ENCODE data around the gene KRT7.

KRT7 gene

DNA sequence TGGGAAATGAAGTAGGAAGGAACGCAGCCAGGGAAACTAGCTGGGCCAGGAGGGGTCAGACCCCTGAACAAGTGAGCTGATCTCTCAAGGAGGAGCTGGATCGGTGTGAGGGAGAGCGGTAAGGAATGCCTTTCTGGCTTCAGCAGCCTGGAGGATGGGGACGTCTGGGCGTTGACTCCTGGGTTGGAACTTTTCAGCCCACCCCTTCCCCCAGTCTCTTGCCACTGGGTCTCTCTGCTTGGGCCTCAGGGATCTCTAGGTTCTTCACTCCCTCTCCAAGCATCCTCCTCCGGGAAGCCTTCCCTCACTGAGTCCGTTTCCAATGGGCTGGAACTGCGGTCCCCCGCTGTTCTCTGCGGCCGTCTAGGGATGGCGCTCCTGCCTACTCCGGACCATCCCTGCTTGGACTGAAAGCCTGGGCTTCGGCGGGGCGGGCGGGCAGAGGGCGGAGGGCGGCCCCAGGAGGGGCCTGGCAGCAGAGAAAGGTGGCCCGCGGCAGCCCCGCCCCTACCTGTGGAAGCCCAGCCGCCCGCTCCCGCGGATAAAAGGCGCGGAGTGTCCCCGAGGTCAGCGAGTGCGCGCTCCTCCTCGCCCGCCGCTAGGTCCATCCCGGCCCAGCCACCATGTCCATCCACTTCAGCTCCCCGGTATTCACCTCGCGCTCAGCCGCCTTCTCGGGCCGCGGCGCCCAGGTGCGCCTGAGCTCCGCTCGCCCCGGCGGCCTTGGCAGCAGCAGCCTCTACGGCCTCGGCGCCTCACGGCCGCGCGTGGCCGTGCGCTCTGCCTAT is at the start of gene KRT7:
TSS of gene KRT7 (plus strand) at position 570 of the 788 bp plus-strand sequence. CDS start at position 624, 54 bp downstream.
- in situ Hi-C loops (cut with MboI; ENCODE audit: low sequenced_read_pairs): no loop called here

DNA sequence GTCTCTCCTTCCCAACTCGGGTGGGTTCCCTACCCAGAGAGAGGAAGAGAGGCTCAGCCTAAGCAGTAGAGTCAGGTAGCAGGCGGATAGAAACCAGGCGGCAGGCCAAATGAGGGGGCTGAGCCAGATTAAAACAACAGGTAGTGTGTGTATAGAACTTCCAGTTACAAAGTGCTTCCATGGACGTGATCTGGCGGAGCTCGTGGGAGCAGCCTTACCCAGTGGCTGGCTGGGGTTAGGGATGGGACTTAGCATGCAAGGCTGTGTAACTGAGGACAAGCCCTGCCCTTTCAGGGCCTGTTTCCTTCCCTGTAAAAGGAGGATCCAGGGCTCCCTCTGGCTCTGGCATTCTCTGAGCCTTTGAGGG is 49.5 kb upstream of the KRT7 start:
- in situ Hi-C loops (cut with MboI; ENCODE audit: low sequenced_read_pairs): no loop called here

DNA sequence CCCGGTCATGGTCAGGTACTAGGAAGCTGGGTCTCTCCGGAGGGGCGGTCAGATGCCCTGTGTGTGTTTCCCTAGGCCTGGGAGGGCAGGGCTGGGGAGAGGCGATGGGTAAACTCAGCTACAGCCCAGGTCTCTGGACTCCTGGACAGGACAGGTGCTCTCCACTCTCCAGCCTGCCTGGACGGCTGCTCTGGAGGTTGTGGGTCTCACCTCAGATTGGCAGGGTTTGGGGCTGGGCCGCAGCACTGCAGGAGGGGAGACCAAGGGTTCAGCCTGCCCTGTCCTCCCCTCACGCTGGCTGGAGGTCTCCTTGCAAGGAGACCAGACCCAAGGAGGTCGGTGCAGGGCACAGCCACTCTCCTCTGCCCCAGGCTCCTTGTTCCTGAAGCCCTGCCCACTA is 49.1 kb upstream of the KRT7 start:
- in situ Hi-C loops (cut with MboI; ENCODE audit: low sequenced_read_pairs): no loop called here

DNA sequence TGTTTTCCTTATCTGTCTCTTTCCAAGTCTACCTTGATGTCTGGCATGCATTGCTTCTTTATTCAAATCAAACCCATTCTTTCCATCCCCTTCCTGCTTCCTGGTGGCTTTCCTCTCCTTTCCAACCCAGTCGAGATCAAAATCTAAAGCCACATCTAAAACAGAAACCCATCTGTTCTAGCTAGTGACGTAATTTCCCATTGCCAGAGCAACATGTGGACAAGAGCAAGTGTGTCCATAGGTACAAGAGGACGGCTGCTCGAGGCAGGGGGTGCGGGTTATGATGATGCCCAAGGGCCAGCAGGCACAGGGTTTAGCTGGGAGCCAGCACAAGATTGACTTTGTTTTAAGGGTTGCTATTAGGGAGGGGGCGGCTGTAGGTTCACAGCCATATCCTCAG is 48.2 kb upstream of the KRT7 start:
- in situ Hi-C loops (cut with MboI; ENCODE audit: low sequenced_read_pairs): no loop called here

DNA sequence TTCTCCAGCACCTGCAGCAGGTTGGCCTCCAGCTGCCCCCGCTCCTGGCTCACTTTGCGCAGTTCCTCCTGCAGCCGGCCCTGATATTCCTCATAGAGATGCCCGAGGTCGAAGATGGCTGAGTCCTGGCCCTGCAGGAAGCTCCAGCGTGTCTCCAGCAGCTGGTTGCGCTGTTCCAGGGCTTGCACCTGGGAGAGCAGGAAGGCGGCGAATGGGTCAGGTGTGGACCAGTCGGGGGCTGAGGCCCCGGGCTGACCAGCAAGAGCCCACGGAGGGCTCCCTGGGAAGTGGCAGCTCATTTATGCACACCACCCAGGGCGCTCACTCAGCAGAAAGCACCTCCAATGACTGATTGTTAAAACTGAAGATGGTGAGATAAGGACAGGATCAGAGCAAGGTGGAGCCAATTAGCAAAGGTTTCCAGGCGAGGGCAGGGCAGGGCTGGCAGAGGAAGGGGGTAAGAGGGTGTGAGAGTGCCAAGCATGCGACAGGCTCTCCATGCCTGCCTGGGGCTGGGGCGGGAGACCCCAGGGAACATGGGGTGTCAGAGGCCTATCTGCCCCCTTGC is 47.6 kb upstream of the KRT7 start:
- in situ Hi-C loops (cut with MboI; ENCODE audit: low sequenced_read_pairs): no loop called here

DNA sequence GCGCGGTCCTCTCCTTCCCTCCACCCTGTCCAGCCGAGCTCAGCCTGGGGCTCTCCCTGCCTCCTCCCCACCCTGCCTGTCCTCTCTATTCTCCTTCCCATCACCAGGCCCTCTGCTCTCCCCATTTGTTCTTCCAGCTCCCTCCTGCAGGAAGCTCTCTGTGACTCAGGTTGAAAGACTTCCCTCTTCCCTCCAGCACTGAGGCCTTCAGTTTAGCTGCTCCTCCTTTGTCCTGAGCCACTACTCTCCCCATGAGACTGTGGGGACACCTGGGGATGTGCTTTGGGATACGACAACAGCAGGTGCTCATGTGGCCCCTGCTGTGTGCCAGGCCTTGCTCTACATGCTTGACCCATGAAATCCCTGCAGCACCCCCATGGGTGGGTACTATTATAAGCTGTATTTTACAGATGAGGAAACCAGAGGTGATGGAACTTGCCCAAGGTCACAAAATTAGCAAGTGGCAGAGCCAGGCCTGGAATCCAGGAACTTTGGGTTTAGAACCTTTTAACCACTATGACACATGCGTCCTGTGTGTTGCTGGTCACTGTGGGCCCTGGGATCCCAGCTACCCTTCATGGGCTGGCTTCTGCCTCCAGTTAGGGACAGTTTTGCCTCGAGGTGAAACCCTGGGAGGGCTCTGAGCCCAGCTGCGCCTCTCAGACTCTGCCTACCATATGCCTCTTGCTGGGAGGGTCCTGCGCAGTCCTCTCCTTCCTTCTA is 46.8 kb upstream of the KRT7 start:
- in situ Hi-C loops (cut with MboI; ENCODE audit: low sequenced_read_pairs): no loop called here

DNA sequence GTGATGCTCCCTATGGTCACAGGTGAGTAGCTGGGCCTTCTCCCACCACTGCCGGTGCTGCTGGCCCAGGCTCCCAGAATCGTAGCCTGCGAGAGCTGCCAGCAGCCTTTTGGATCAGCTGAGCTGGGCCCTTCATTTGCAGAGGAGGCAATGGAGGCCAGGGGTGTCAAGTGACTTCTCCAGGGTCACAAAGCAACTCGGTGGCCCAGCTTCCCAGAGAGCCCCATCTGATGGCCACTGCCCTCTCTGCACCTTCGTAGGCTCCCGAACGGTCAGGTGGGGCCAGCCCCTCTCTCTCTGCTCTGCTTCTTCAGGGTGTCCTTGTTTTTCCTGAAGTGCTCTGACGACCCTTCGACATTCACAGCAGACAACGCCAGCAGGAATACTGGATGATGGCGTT is 45.8 kb upstream of the KRT7 start:
- in situ Hi-C loops (cut with MboI; ENCODE audit: low sequenced_read_pairs): no loop called here

DNA sequence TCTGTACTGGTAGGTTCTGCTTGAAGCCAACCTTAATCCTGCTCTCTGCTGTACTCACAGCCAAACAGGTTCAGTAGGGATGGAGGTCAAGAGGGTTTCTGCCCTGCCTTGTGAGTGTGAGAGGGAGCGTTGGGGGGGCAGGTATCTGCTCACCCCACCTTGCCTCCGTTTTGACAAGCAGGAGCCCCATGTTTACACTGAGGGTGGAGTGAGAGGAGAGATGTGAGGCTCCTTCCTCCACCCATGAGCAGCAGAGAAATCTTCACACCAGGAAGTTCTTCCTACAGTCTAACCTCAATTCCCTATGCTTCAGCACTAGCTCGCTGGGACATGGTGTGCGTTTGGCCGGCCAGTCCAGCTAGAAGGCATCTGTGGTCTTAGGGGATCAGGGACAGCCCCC is 45.4 kb upstream of the KRT7 start:
- in situ Hi-C loops (cut with MboI; ENCODE audit: low sequenced_read_pairs): no loop called here

DNA sequence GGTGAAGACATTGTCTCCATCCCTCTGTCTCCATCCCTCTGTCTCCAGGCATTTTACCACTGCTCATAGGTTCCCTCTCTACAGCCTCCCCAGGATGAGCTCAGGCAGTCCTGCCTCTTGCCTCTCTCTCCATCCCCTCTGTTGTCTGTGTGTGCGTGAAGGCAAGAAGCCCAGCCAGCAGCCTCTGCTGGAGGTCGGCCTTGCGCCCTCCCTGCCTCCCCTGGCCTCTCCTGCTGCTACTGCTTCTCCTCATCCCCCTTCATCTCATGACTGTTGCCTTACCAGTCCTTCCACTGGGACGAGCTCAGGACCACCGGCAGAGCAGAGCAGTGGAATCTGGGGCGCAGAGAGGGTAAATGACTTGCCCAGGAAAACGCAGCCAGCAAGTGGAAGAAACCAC is 44.4 kb upstream of the KRT7 start:
- in situ Hi-C loops (cut with MboI; ENCODE audit: low sequenced_read_pairs): no loop called here

DNA sequence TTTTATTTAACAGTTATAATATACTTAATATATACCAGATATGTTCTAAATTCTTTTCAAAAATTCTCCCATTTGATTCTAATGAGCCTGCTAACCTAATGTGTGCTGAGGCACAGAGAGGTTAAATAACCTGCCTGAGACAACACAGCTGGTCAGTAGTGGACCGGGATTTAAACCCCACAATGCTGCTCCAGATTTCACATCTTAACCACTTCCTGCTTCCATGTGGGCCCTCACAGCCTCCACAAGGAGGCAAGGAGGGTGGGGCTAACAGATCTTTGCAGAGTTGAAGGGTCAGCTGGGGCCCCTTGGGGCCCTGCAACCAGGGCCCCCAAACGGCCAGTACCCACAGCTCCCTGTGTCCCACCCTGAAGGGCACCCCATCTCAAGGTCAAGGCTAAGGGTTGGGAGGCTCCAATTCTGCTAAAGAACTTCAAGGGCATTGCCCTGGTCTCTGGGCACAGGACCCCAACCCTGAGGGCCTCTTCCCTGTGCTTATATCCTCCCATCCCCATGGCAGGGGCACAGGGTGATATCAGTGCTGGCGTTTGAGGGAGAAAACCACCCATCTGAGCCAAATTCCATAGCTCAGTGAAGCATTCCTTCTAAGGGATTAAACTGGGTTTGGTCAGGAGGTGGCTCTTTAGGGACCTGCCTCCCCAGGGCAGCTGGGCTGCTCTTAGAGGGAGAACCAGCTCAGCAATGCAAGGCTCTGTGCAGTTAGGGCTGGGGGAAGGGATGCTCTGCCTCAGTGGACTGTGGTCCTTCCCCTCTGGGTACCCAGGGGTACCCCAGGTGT is 43.5 kb upstream of the KRT7 start:
- in situ Hi-C loops (cut with MboI; ENCODE audit: low sequenced_read_pairs): no loop called here

DNA sequence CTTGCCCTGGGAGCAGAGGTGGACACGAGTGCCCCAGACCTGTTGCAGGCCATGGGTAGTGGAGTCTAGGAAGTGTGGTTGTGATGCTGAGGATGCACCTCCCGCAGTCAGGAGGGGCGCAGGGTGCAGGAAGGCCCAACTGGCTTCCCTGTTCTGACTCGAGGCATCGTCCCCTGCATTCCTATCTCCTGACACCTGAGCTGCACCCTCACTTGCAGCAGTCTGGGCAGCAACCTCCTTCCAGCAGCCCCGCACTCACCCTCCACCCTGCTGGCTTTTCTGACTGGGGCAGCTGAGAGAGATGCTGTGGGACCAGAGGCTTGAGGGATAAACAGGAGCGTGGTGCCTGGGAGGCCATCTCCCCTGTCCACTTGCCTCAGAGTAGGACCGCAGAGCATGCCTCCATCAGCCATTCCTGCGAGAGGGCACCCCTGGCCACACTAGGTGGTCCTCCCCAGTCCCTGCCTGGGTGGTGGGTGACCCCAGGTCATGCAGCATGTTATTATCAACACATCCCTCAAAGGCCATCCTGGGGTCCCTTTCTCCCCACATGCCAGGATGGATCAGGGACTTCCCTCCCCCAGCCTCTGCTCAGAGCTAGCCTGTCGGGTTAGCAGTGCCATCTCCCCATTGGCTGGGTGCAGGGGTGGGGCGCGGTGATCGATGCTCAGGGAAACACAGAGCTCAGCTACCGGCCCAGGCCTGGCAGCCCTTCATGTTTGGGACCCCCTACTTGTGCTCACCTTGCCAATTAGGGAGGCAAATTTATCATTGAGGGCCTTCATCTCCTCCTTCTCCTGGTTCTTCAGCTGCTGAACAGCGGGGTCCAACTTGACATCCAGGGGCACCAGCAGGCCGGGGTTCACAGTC is 41.9 kb upstream of the KRT7 start:
- in situ Hi-C loops (cut with MboI; ENCODE audit: low sequenced_read_pairs): no loop called here

DNA sequence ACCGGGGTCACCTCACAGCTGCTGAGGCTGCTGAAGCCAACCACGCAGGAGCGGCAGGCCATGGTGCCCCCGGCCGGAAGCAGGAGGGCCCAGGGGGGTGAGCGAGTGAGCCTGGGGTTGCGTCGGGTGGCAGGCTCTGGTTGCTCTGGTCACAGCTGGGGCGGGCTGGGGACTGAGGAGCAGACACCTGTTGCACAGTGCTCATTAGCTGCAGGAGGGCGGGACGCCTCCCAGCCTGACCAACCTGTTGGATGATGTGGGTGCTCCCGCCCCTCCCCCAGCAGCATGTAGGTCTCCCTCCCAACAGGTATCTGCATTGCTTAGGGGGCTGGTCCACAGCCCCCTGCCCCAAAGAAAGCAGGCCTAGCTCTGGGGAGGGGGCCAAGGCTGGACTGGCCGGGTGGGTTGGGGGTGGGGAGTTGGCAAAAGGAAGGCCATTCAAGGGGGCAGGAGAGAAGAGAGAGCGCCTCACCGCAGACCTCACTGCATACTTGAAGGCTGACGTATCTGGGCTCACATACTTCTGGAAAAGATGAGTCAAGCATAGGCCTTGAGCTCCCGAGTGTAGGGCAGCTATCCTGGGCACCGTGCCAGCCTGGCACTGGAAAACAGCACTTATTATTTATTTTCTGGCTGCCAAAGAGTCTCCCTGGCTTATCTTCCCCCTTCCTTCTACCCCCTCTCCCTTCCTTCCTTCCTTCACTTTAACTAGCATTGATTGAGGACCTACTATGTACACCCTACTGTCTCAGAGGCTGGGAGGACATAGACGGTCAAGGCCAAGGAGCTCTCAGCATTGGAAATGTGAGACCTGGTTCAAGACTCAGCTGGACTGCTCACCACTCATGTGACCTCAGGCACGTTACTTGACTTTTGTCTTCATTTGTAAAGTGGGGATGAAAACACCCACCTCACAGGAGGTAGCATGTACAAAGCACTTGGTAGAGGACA is 40.9 kb upstream of the KRT7 start, which contains the start of gene KRT80:
TSS of gene KRT80 (minus strand) at position 174 of the 951 bp plus-strand sequence. CDS start at position 62, 112 bp downstream.
- in situ Hi-C loops (cut with MboI; ENCODE audit: low sequenced_read_pairs): no loop called here

DNA sequence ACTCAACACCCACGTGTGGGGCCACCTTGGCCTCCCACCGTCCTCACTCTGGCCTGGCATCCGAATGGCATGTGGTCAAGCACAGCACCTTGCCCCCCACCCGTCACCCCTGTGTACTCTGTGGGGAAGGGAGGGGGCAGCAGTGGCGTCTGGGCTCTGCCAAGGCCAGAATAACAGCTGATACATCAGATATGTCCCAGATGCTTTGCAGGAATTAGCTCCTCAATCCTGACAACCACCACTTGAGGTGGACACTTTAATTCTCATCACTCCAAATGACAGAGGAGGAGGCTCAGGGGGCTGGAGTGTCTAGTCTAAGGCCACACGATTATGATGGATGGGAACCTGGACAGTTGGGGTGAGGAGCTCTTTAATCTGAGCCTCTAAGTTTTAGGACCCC is 39.5 kb upstream of the KRT7 start:
- in situ Hi-C loops (cut with MboI; ENCODE audit: low sequenced_read_pairs): no loop called here

DNA sequence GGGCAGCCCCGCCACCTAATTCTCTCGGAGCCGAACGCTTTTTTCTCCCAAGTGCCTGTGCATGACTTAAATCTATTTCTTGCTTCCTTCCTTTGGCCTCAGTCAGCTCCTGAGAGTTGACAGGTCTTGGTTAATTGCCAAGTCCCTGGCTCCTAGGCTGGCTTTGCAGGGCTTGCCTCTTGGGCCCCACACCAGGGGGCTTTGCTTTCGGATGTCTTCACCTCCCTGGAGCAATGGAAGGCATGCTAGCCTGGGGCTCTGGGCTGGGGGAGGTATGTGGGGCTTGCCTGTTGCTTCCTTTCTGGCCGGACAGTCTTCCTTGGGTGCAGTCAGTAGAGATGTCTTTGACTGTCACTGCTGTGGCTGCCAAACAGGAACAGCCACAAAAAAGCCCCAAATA is 39.1 kb upstream of the KRT7 start:
- in situ Hi-C loops (cut with MboI; ENCODE audit: low sequenced_read_pairs): no loop called here

DNA sequence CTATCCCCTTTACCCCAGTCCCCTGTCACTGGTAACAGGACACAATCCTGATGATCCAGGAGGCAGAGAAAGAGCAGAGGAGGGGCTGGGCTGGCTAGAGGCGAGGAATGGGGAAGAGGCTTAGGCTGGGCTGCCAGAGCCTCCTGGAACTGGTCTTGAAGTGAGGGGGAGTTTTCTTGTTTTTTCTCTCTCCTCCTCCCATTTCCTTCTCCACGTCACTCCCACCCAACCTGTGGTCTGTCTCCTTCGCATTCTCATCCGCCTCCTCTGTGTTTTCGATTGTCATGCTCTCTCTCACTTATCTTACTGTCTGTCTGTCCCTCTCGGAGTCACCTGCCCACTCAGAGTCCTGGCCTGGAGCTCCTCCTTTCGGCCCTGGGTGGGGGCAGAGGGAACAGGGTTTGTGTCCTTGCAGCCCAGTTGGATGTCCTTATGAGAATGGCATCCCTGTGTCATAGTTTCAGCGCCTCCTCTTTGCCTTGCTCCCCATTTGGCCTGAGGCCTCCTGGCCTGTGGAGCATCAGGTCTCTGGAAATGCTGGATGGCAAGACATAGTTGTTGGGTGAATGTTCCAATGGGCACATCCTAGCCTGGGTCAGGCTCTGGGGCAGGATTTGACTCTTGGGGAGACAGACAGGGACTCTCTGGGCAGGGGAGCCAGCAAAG is 37.8 kb upstream of the KRT7 start:
- in situ Hi-C loops (cut with MboI; ENCODE audit: low sequenced_read_pairs): no loop called here

DNA sequence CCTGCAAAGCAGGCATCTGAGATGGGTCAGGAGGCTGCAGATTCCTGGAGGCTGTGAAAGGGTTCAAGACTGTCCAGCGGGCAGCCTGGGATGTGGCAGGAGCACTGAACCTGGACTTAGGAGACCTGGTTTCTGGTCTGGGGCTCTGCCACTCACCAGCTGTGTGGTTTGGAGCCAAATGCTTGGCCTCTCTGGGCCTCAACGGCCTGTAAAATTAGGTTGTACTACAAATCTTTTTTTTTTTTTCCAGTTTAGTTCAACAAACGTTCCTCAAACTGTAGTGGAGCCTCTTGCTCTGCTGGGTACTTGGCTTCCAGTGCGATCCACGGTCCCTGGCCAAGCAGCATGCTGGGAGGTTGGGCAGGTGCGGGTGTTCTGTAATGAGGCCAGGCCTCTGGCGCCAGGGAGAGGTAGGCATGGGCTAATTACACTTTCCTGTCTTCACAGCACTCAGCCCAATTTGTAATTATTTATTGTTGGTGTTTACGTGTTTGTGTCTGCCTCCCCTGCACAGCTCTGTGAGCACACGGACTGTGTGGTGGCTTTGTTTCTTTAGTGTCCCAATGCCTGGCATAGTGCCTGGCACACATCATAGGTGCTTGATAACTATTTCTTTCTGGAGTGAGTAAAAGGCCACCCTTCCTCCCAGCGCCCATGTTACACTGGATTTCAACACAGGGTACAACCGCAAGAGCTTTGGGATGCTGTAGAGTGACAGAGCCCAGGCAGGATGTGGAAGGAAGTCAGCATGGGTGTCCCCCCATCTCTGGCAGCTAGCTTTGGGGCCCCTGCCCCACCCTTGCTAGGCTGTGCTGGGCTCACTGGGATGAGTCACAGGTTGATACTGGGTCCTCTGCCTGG is 35.4 kb upstream of the KRT7 start:
- in situ Hi-C loops (cut with MboI; ENCODE audit: low sequenced_read_pairs): no loop called here

DNA sequence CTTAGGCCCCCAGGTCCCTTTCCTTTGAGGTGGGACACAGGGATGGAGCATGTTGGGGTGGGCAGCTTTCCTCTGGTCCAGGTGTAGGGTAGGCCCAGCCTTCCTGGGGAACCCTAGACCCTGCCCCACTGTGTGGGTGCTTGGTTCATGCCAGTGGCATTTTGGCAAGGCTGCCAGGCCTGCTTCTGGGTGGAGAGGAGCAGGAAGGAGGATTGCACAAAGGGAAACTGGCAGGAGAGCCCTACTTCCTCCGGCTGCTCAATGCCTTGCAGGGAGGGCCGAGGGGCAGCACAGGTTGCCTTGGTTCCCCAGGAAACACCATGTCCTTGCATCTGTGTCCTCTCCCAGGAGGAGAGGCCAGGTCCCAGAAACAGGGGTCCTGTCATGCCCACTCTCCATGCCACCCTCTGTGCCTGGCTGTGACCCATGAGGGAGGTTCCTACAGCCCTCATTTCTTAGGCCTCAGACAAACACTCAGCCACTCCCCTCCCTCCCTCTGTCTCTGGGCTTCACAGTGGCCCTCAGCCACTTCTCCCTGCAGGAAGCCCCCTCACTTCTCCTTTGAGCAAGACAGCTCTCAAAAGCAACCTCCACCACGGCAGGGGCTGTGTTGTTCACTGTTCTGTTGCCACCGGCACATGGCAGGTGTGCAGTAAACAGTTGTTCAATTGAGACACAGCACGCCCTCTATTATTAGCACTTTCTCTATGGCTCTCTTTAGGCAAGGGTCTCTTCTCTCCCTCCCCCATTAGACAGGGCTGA is 34.4 kb upstream of the KRT7 start:
- in situ Hi-C loops (cut with MboI; ENCODE audit: low sequenced_read_pairs): no loop called here
